ENCODE results near the gene XAGE1A.
"Not testable (repeated sequence)": the region's sequence is repeated elsewhere in the genome, so short reads cannot be mapped to it uniquely, and the experiment has no call there.

The XAGE1A gene, protein sequence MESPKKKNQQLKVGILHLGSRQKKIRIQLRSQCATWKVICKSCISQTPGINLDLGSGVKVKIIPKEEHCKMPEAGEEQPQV

DNA sequence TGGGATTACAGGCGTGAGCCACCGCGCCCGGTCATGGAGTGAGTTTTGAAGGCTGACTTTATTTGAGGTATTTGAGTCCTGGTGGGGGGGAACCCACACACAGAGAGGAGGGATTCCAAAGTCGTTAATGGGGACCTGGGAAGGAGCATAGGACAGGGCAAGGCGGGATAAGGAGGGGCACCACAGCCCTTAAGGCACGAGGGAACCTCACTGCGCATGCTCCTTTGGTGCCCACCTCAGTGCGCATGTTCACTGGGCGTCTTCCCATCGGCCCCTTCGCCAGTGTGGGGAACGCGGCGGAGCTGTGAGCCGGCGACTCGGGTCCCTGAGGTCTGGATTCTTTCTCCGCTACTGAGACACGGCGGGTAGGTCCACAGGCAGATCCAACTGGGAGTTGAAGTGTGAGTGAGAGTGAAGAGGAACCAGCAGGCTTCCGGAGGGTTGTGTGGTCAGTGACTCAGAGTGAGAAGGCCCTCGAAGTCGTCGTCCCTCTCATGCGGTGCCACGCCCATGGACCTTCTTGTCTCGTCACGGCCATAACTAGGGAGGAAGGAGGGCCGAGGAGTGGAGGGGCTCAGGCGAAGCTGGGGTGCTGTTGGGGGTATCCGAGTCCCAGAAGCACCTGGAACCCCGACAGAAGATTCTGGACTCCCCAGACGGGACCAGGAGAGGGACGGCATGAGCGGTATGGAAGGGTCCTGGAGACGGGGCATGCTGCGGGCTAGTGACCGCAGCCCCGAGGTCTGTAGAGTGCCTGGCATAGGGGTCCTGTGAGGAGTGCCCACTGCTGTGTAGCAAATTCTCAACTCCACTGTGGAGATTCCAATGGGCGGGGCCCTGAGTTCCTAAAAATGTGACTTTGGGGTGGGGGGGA is at the start of gene XAGE1A:
Gene XAGE1A, plus strand, starts transcription at position 264 of the 874 bp plus-strand sequence. CDS start 1,554 bp downstream, outside the sequence.
- no CpG with 5 or more reads among the region's 41 CpGs for WGBS (ENCODE audit: insufficient coverage, insufficient read length)
- H3K27ac ChIP-seq (ENCODE audit: low read length); H3K4me1 ChIP-seq (ENCODE audit: control insufficient read depth, insufficient read depth, low read length): not testable (repeated sequence)

DNA sequence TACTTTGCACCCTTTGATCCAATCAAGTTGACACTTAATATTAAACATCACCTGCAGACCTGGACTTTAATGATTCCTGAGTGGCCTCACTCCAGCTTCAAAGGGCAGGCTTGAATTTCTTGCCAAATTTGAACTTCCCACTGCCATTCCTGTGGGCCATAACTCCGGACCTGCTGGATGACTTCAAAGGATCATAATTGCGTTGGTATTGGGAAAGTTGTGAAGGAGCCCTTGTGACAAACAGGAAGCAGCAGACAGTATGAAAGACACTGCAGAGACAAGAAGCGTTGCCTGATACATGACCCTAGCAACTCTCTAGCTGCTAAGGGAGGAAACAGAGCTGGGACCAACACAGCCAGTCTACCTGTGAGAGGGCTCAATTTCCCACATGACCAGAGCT is 43.6 kb upstream of the XAGE1A start:
- DNase-seq (ENCODE audit: low read depth, low spot score); H3K27me3 ChIP-seq (ENCODE audit: control insufficient read depth, insufficient read depth, low read length); H3K4me1 ChIP-seq (ENCODE audit: control insufficient read depth, insufficient read depth, low read length); H3K27ac ChIP-seq (ENCODE audit: low read length); H3K36me3 ChIP-seq (ENCODE audit: control insufficient read depth, insufficient read depth, low read length); H3K9me3 ChIP-seq (ENCODE audit: control insufficient read depth, insufficient read depth, low read length); H3K4me3 ChIP-seq (ENCODE audit: low read length): not testable (repeated sequence)
- no CpG with 5 or more reads among the region's 3 CpGs for WGBS (ENCODE audit: insufficient coverage, insufficient read length)

More for the DNA sequence above, at the start of gene XAGE1A:
- H3K9me3 ChIP-seq (ENCODE audit: control insufficient read depth, insufficient read depth, low read length); H3K27me3 ChIP-seq (ENCODE audit: control insufficient read depth, insufficient read depth, low read length); DNase-seq (ENCODE audit: low read depth, low spot score); H3K4me3 ChIP-seq (ENCODE audit: low read length); H3K36me3 ChIP-seq (ENCODE audit: control insufficient read depth, insufficient read depth, low read length): not testable (repeated sequence)

DNA sequence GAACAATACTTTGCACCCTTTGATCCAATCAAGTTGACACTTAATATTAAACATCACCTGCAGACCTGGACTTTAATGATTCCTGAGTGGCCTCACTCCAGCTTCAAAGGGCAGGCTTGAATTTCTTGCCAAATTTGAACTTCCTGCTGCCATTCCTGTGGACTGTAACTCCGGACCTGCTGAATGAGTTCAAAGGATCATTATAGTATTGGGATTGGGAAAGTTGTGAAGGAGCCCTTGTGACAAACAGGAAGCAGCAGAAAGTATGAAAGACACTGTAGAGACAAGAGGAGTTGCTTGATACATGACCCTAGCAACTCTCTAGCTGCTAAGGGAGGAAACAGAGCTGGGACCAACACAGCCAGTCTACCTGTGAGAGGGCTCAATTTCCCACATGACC is 24.3 kb upstream of the XAGE1A start:
- H3K27me3 ChIP-seq (ENCODE audit: control insufficient read depth, insufficient read depth, low read length); H3K4me1 ChIP-seq (ENCODE audit: control insufficient read depth, insufficient read depth, low read length); H3K27ac ChIP-seq (ENCODE audit: low read length); H3K36me3 ChIP-seq (ENCODE audit: control insufficient read depth, insufficient read depth, low read length); H3K4me3 ChIP-seq (ENCODE audit: low read length); DNase-seq (ENCODE audit: low read depth, low spot score); H3K9me3 ChIP-seq (ENCODE audit: control insufficient read depth, insufficient read depth, low read length): not testable (repeated sequence)
- WGBS (ENCODE audit: insufficient coverage, insufficient read length): no CpG with 5 or more reads among the region's 1 CpG

DNA sequence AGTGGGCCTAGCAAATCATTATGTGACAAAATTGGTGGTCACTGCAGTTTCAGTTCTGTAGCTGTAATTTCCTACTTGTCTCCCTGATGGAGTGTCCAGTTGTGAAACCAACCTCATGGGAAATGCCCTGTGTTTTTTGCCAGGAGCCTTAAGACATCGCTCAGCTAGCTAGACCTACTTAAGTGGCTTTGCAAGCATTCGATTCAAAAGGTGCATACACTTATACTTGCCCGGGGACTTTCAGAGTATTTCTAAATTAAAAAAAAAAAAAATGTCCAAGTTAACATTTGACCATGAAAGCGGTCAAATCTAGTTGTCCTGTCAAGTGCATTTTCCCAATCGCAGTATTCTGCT is 788 bp downstream of the XAGE1A start:
- WGBS (ENCODE audit: insufficient coverage, insufficient read length): no CpG with 5 or more reads among the region's 5 CpGs

DNA sequence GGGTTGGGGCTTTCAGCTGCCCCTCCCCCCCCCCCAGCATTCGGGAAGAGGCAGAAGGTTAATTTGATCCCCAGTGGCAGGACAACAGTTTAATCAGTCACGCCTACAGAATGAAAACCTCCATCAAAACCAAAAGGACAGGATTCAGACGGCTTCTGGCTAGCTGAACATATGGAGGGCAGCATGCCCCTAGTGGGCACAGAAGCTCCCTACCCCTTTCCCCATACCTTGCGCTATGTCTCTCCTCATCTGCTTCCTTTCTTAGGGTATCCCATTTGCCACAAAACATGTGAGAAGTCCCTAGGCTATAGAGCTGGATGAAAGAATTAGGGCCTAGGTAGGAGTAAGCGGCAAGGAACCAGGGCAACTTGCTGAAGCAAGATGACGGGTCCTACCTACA is 5.8 kb downstream of the XAGE1A start:
- WGBS (ENCODE audit: insufficient coverage, insufficient read length): no CpG with 5 or more reads among the region's 6 CpGs
- H3K36me3 ChIP-seq (ENCODE audit: control insufficient read depth, insufficient read depth, low read length); H3K9me3 ChIP-seq (ENCODE audit: control insufficient read depth, insufficient read depth, low read length); H3K4me3 ChIP-seq (ENCODE audit: low read length); H3K4me1 ChIP-seq (ENCODE audit: control insufficient read depth, insufficient read depth, low read length); H3K27ac ChIP-seq (ENCODE audit: low read length); DNase-seq (ENCODE audit: low read depth, low spot score); H3K27me3 ChIP-seq (ENCODE audit: control insufficient read depth, insufficient read depth, low read length): not testable (repeated sequence)

More for the DNA sequence above, 788 bp downstream of the XAGE1A start:
- H3K4me3 ChIP-seq (ENCODE audit: low read length); H3K4me1 ChIP-seq (ENCODE audit: control insufficient read depth, insufficient read depth, low read length); H3K9me3 ChIP-seq (ENCODE audit: control insufficient read depth, insufficient read depth, low read length); H3K27ac ChIP-seq (ENCODE audit: low read length); H3K36me3 ChIP-seq (ENCODE audit: control insufficient read depth, insufficient read depth, low read length); DNase-seq (ENCODE audit: low read depth, low spot score); H3K27me3 ChIP-seq (ENCODE audit: control insufficient read depth, insufficient read depth, low read length): not testable (repeated sequence)

DNA sequence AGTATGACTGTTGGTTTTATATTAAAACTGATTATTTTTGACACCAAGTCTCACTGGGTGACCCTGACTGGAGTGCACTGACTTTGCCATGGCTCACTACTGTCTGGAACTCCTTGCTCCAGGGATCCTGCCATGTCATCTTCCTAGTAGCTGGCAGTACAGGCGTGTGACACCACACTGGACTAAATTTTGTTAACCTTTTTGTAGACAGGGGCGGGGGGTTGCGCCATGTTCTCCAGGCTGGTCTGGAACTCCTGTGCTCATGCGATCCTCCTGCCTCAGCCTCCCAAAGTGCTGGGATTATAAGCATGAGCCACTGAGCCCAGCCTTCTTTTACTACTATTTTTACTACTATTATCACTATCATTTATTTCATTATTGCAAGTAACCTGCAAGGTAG is 8.9 kb downstream of the XAGE1A start:
- DNase-seq (ENCODE audit: low read depth, low spot score): no peak
- Histone ChIP-seq H3K9me3 (ENCODE audit: control insufficient read depth, insufficient read depth, low read length) (no peaks in the 10 kb centered on the region), H3K4me1 (ENCODE audit: control insufficient read depth, insufficient read depth, low read length) (no peaks in the 10 kb centered on the region), H3K27ac (ENCODE audit: low read length) (no peak overlapping the region), H3K27me3 (ENCODE audit: control insufficient read depth, insufficient read depth, low read length) (no peaks in the 10 kb centered on the region), H3K36me3 (ENCODE audit: control insufficient read depth, insufficient read depth, low read length) (no peaks in the 10 kb centered on the region), H3K4me3 (ENCODE audit: low read length) (no peak overlapping the region)
- no CpG with 5 or more reads among the region's 4 CpGs for WGBS (ENCODE audit: insufficient coverage, insufficient read length)

DNA sequence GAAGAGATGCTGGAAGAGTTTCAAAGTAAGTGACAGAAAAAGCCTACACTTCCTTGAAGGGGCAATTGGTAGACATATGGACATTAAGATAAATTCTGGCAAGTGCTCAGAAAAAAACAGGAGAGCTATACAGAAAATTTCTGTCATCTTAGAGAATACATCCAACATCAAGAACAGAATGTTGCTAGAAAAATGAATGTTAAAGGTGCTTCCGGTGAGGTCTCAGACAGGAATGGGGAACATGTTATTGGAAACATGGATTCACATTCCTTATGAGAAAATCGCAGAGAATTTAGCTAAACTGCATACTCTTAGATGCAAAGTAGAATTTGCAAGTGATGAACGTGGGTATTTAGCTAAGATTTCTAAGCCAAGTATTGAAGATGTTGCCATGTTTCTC is 11.7 kb downstream of the XAGE1A start:
- no peak for DNase-seq (ENCODE audit: low read depth, low spot score)
- H3K27ac ChIP-seq (ENCODE audit: low read length): no peak overlapping the region
- no peak overlapping the region for H3K4me3 ChIP-seq (ENCODE audit: low read length)
- H3K36me3 ChIP-seq (ENCODE audit: control insufficient read depth, insufficient read depth, low read length): no peaks in the 10 kb centered on the region
- no CpG with 5 or more reads among the region's 3 CpGs for WGBS (ENCODE audit: insufficient coverage, insufficient read length)
- H3K27me3 ChIP-seq (ENCODE audit: control insufficient read depth, insufficient read depth, low read length): no peaks in the 10 kb centered on the region
- no peaks in the 10 kb centered on the region for H3K9me3 ChIP-seq (ENCODE audit: control insufficient read depth, insufficient read depth, low read length)
- no peaks in the 10 kb centered on the region for H3K4me1 ChIP-seq (ENCODE audit: control insufficient read depth, insufficient read depth, low read length)

DNA sequence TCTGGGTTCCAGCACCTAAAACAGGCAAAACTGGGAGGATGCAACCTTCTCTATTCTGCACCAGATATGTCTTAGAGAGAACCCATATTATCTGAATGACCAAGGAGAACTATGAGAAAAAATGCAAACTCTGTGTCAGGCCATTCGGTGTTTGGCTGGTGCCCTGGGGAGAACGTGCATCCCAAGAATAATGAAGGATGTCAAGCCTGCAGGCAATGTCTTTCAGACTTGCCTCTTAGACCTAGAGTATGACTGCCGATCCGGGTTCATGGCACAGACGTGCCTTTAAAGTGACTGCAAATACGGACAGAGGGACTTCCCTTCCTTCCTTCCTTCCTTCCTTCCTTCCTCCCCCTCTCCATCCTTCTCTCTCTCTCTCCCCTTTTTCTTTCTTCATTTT is 14.3 kb downstream of the XAGE1A start:
- H3K36me3 ChIP-seq (ENCODE audit: control insufficient read depth, insufficient read depth, low read length): no peaks in the 10 kb centered on the region
- DNase-seq (ENCODE audit: low read depth, low spot score): no peak
- H3K9me3 ChIP-seq (ENCODE audit: control insufficient read depth, insufficient read depth, low read length): no peaks in the 10 kb centered on the region
- WGBS (ENCODE audit: insufficient coverage, insufficient read length): no CpG with 5 or more reads among the region's 6 CpGs
- H3K27me3 ChIP-seq (ENCODE audit: control insufficient read depth, insufficient read depth, low read length): no peaks in the 10 kb centered on the region
- H3K4me1 ChIP-seq (ENCODE audit: control insufficient read depth, insufficient read depth, low read length): no peaks in the 10 kb centered on the region
- no peak overlapping the region for H3K4me3 ChIP-seq (ENCODE audit: low read length)
- no peak overlapping the region for H3K27ac ChIP-seq (ENCODE audit: low read length)

DNA sequence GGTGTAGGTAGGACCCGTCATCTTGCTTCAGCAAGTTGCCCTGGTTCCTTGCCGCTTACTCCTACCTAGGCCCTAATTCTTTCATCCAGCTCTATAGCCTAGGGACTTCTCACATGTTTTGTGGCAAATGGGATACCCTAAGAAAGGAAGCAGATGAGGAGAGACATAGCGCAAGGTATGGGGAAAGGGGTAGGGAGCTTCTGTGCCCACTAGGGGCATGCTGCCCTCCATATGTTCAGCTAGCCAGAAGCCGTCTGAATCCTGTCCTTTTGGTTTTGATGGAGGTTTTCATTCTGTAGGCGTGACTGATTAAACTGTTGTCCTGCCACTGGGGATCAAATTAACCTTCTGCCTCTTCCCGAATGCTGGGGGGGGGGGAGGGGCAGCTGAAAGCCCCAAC is 15.5 kb downstream of the XAGE1A start:
- H3K9me3 ChIP-seq (ENCODE audit: control insufficient read depth, insufficient read depth, low read length); H3K4me1 ChIP-seq (ENCODE audit: control insufficient read depth, insufficient read depth, low read length); H3K27me3 ChIP-seq (ENCODE audit: control insufficient read depth, insufficient read depth, low read length); DNase-seq (ENCODE audit: low read depth, low spot score); H3K36me3 ChIP-seq (ENCODE audit: control insufficient read depth, insufficient read depth, low read length); H3K27ac ChIP-seq (ENCODE audit: low read length); H3K4me3 ChIP-seq (ENCODE audit: low read length): not testable (repeated sequence)
- WGBS (ENCODE audit: insufficient coverage, insufficient read length): no CpG with 5 or more reads among the region's 6 CpGs

DNA sequence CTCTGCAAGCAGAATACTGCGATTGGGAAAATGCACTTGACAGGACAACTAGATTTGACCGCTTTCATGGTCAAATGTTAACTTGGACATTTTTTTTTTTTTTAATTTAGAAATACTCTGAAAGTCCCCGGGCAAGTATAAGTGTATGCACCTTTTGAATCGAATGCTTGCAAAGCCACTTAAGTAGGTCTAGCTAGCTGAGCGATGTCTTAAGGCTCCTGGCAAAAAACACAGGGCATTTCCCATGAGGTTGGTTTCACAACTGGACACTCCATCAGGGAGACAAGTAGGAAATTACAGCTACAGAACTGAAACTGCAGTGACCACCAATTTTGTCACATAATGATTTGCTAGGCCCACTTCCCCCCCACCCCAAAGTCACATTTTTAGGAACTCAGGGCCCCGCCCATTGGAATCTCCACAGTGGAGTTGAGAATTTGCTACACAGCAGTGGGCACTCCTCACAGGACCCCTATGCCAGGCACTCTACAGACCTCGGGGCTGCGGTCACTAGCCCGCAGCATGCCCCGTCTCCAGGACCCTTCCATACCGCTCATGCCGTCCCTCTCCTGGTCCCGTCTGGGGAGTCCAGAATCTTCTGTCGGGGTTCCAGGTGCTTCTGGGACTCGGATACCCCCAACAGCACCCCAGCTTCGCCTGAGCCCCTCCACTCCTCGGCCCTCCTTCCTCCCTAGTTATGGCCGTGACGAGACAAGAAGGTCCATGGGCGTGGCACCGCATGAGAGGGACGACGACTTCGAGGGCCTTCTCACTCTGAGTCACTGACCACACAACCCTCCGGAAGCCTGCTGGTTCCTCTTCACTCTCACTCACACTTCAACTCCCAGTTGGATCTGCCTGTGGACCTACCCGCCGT is 20.7 kb downstream of the XAGE1A start:
- no CpG with 5 or more reads among the region's 27 CpGs for WGBS (ENCODE audit: insufficient coverage, insufficient read length)
- not testable (repeated sequence) for H3K4me1 ChIP-seq (ENCODE audit: control insufficient read depth, insufficient read depth, low read length); H3K27ac ChIP-seq (ENCODE audit: low read length); DNase-seq (ENCODE audit: low read depth, low spot score); H3K36me3 ChIP-seq (ENCODE audit: control insufficient read depth, insufficient read depth, low read length); H3K9me3 ChIP-seq (ENCODE audit: control insufficient read depth, insufficient read depth, low read length); H3K4me3 ChIP-seq (ENCODE audit: low read length); H3K27me3 ChIP-seq (ENCODE audit: control insufficient read depth, insufficient read depth, low read length)

All from iPS DF 6.9 (cell line).